Neuron (in vitro differentiated cells): ENCODE results near the gene CASTOR1.

Experiments used
- H2AFZ ChIP-seq: one replicate; pipeline ENCODE4 v1.6.1; 2013; ENCODE audit warnings: low read depth, mild to moderate bottlenecking, inconsistent platforms, low read length, moderate library complexity
- H3K27me3 ChIP-seq: one replicate; pipeline ENCODE4 v1.6.1; 2013; ENCODE audit warnings: low read length; ENCODE audit not compliant: insufficient read depth
- H3K36me3 ChIP-seq: one replicate; pipeline ENCODE4 v1.6.1; 2013; ENCODE audit warnings: low read length; ENCODE audit not compliant: insufficient read depth
- H3K4me1 ChIP-seq: one replicate; pipeline ENCODE4 v1.6.1; 2013; ENCODE audit warnings: low read length; ENCODE audit not compliant: insufficient read depth
- H3K4me3 ChIP-seq: 2 replicates; pipeline ENCODE4 v1.5.1; 2013; ENCODE audit warnings: mild to moderate bottlenecking, low read length, moderate library complexity
- H3K9me3 ChIP-seq: one replicate; pipeline ENCODE4 v1.6.1; 2013; ENCODE audit warnings: low read length

The CASTOR1 gene

GRCh38 chr22:30302810-30303138, 13.5 kb upstream of the CASTOR1 start:
- no peak overlapping the region for H2AFZ ChIP-seq
- peaks cover 6% of the 10 kb centered on the region for H3K36me3 ChIP-seq
- H3K9me3 ChIP-seq: no peaks in the 10 kb centered on the region
- no peaks in the 10 kb centered on the region for H3K4me1 ChIP-seq
- H3K27me3 ChIP-seq: no peaks in the 10 kb centered on the region
- no peak overlapping the region for H3K4me3 ChIP-seq

- no peak overlapping the region for H2AFZ ChIP-seq
- no peaks in the 10 kb centered on the region for H3K9me3 ChIP-seq
- no peaks in the 10 kb centered on the region for H3K4me1 ChIP-seq
- H3K36me3 ChIP-seq: peaks cover 6% of the 10 kb centered on the region
- H3K4me3 ChIP-seq: no peak overlapping the region
- no peaks in the 10 kb centered on the region for H3K27me3 ChIP-seq
Measured at GRCh38 chr22:30301995-30302809, 12.9 kb upstream of the CASTOR1 start.

- H3K4me3 ChIP-seq: no peak overlapping the region
- H3K4me1 ChIP-seq: no peaks in the 10 kb centered on the region
- no peaks in the 10 kb centered on the region for H3K27me3 ChIP-seq
- H2AFZ ChIP-seq: no peak overlapping the region
- no peaks in the 10 kb centered on the region for H3K9me3 ChIP-seq
- H3K36me3 ChIP-seq: peaks cover 6% of the 10 kb centered on the region
Measured at GRCh38 chr22:30299322-30299721, 10.0 kb upstream of the CASTOR1 start.

- H3K36me3 ChIP-seq: peaks cover 16% of the 10 kb centered on the region
- H2AFZ ChIP-seq: no peak overlapping the region
- H3K27me3 ChIP-seq: no peaks in the 10 kb centered on the region
- H3K4me3 ChIP-seq: no peak overlapping the region
- H3K9me3 ChIP-seq: no peaks in the 10 kb centered on the region
- H3K4me1 ChIP-seq: no peaks in the 10 kb centered on the region
Measured at GRCh38 chr22:30297991-30298701, 8.8 kb upstream of the CASTOR1 start.

- H3K9me3 ChIP-seq: no peaks in the 10 kb centered on the region
Measured at GRCh38 chr22:30297276-30297990, 8.1 kb upstream of the CASTOR1 start.

GRCh38 chr22:30296833-30297232, 7.5 kb upstream of the CASTOR1 start:
- Histone ChIP-seq H2AFZ (no peak overlapping the region), H3K36me3 (peaks cover 18% of the 10 kb centered on the region), H3K27me3 (no peaks in the 10 kb centered on the region), H3K4me1 (no peaks in the 10 kb centered on the region), H3K9me3 (no peaks in the 10 kb centered on the region), H3K4me3 (no peak overlapping the region)

More at GRCh38 chr22:30297276-30297990, 8.1 kb upstream of the CASTOR1 start:
- Histone ChIP-seq H2AFZ (no peak overlapping the region), H3K4me1 (no peaks in the 10 kb centered on the region), H3K36me3 (peaks cover 18% of the 10 kb centered on the region), H3K27me3 (no peaks in the 10 kb centered on the region), H3K4me3 (no peak overlapping the region)

- Histone ChIP-seq H3K9me3 (no peaks in the 10 kb centered on the region), H3K36me3 (peaks cover 18% of the 10 kb centered on the region), H3K27me3 (no peaks in the 10 kb centered on the region), H2AFZ (no peak overlapping the region), H3K4me1 (no peaks in the 10 kb centered on the region), H3K4me3 (no peak overlapping the region)
Measured at GRCh38 chr22:30296324-30296723, 7.0 kb upstream of the CASTOR1 start.

- H3K27me3 ChIP-seq: no peaks in the 10 kb centered on the region
- no peak overlapping the region for H3K4me3 ChIP-seq
- no peaks in the 10 kb centered on the region for H3K9me3 ChIP-seq
- H3K36me3 ChIP-seq: peaks cover 18% of the 10 kb centered on the region
- peaks cover 6% of the 10 kb centered on the region for H3K4me1 ChIP-seq
- no peak overlapping the region for H2AFZ ChIP-seq
Measured at GRCh38 chr22:30295576-30295975, 6.3 kb upstream of the CASTOR1 start.

GRCh38 chr22:30294830-30295229, 5.5 kb upstream of the CASTOR1 start:
- no peak overlapping the region for H3K4me3 ChIP-seq
- H3K9me3 ChIP-seq: no peaks in the 10 kb centered on the region
- H2AFZ ChIP-seq: no peak overlapping the region
- H3K27me3 ChIP-seq: no peaks in the 10 kb centered on the region
- H3K36me3 ChIP-seq: peaks cover 18% of the 10 kb centered on the region
- peaks cover 13% of the 10 kb centered on the region for H3K4me1 ChIP-seq

- peaks cover 13% of the 10 kb centered on the region for H3K4me1 ChIP-seq
- H2AFZ ChIP-seq: no peak overlapping the region
- peaks cover 16% of the 10 kb centered on the region for H3K36me3 ChIP-seq
- H3K4me3 ChIP-seq: no peak overlapping the region
- H3K9me3 ChIP-seq: no peaks in the 10 kb centered on the region
- no peaks in the 10 kb centered on the region for H3K27me3 ChIP-seq
Measured at GRCh38 chr22:30294066-30294465, 4.8 kb upstream of the CASTOR1 start.

GRCh38 chr22:30293026-30293425, 3.7 kb upstream of the CASTOR1 start:
- Histone ChIP-seq H3K36me3 (peaks cover 12% of the 10 kb centered on the region), H2AFZ (no peak overlapping the region), H3K4me1 (peaks cover 23% of the 10 kb centered on the region), H3K27me3 (no peaks in the 10 kb centered on the region), H3K9me3 (no peaks in the 10 kb centered on the region), H3K4me3 (no peak overlapping the region)

GRCh38 chr22:30292069-30292970, 3.0 kb upstream of the CASTOR1 start:
- H3K9me3 ChIP-seq: no peaks in the 10 kb centered on the region
- no peak overlapping the region for H2AFZ ChIP-seq
- H3K36me3 ChIP-seq: peaks cover 12% of the 10 kb centered on the region
- H3K4me1 ChIP-seq: peaks cover 23% of the 10 kb centered on the region
- no peaks in the 10 kb centered on the region for H3K27me3 ChIP-seq
- H3K4me3 ChIP-seq: no peak overlapping the region
